ENCODE measurements around the gene FBXO3.
A peak's percentile ranks its signal among the peaks of the same experiment; 100 is the strongest.

Gene FBXO3

GRCh38 chr11:33721984-33722383, 52.3 kb downstream of the FBXO3 start:
- TF ChIP-seq MAX (IDR thresholded peaks at IDR 0.05; ENCODE audit: low read depth, low read length) (no peak), MYC (IDR thresholded peaks at IDR 0.05; ENCODE audit: low read depth, low read length) (no peak), POLR2A (IDR thresholded peaks at IDR 0.05; ENCODE audit: extremely low read depth, insufficient read length) (no peak), CTCF (IDR thresholded peaks at IDR 0.05; ENCODE audit: low read depth, low read length) (no peak)
- no peak overlapping the region for H3K4me3 ChIP-seq (ENCODE audit: low read depth, low read length)
- no peak for DNase-seq (ENCODE audit: low read depth)

GRCh38 chr11:33721426-33721825, 52.9 kb downstream of the FBXO3 start:
- no peak for DNase-seq (ENCODE audit: low read depth)
- no peak for TF ChIP-seq POLR2A (IDR thresholded peaks at IDR 0.05; ENCODE audit: extremely low read depth, insufficient read length)
- no peak for TF ChIP-seq CTCF (IDR thresholded peaks at IDR 0.05; ENCODE audit: low read depth, low read length)
- H3K4me3 ChIP-seq (ENCODE audit: low read depth, low read length), result no peak overlapping the region

- TF ChIP-seq CTCF (IDR thresholded peaks at IDR 0.05; ENCODE audit: low read depth, low read length) (no peak), MYC (IDR thresholded peaks at IDR 0.05; ENCODE audit: low read depth, low read length) (no peak), POLR2A (IDR thresholded peaks at IDR 0.05; ENCODE audit: extremely low read depth, insufficient read length) (no peak), MAX (IDR thresholded peaks at IDR 0.05; ENCODE audit: low read depth, low read length) (no peak)
- no peak overlapping the region for H3K4me3 ChIP-seq (ENCODE audit: low read depth, low read length)
- no peak for DNase-seq (ENCODE audit: low read depth)
These were observed 54.7 kb downstream of the FBXO3 start for GRCh38 chr11:33719587-33719986.

- no peak for DNase-seq (ENCODE audit: low read depth)
- TF ChIP-seq POLR2A (IDR thresholded peaks at IDR 0.05; ENCODE audit: extremely low read depth, insufficient read length) (no peak), CTCF (IDR thresholded peaks at IDR 0.05; ENCODE audit: low read depth, low read length) (no peak), MYC (IDR thresholded peaks at IDR 0.05; ENCODE audit: low read depth, low read length) (no peak), MAX (IDR thresholded peaks at IDR 0.05; ENCODE audit: low read depth, low read length) (no peak)
- no peak overlapping the region for H3K4me3 ChIP-seq (ENCODE audit: low read depth, low read length)
These were observed 55.9 kb downstream of the FBXO3 start for GRCh38 chr11:33718440-33718839.

- TF ChIP-seq CTCF (IDR thresholded peaks at IDR 0.05; ENCODE audit: low read depth, low read length) (peak; percentile 37), MAX (IDR thresholded peaks at IDR 0.05; ENCODE audit: low read depth, low read length) (no peak)
- no peak overlapping the region for H3K4me3 ChIP-seq (ENCODE audit: low read depth, low read length)
- peak; percentile 53 for DNase-seq (ENCODE audit: low read depth)
These were observed 58.1 kb downstream of the FBXO3 start for GRCh38 chr11:33716243-33716642.

- no peak for DNase-seq (ENCODE audit: low read depth)
- H3K4me3 ChIP-seq (ENCODE audit: low read depth, low read length), result no peak overlapping the region
- TF ChIP-seq MAX (IDR thresholded peaks at IDR 0.05; ENCODE audit: low read depth, low read length), result no peak
- TF ChIP-seq MYC (IDR thresholded peaks at IDR 0.05; ENCODE audit: low read depth, low read length), result no peak
- no peak for TF ChIP-seq CTCF (IDR thresholded peaks at IDR 0.05; ENCODE audit: low read depth, low read length)
- TF ChIP-seq POLR2A (IDR thresholded peaks at IDR 0.05; ENCODE audit: extremely low read depth, insufficient read length), result no peak
These were observed 60.4 kb downstream of the FBXO3 start for GRCh38 chr11:33713856-33714398.
